Inflammatory macrophage treated with lipopolysaccharide for 1 hour (primary cell): ENCODE measurements around the gene HOXB6.

Experiments
- DNase-seq, 2 donors: peaks; one replicate each; pipeline ENCODE4 v3.0.0-alpha.2; 2020 to 2022

HOXB6 gene

DNA sequence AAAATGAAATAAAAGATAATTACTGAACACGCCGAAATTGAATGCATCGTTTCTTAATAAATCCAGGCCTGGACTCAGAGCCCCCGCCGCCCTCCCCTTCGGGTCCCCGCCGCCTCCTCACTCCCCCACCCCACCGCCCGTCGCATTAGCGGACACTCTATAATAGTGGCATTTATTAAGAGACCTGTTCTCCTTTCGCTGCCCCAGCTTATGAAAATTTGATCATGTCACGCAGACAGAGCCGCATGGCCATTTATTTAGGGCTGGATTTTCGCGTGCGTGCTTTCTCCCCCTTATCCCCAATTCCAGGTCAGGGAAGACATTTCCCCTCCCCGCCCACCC lies 53.6 kb downstream of the HOXB6 start:
- no peak for DNase-seq

DNA sequence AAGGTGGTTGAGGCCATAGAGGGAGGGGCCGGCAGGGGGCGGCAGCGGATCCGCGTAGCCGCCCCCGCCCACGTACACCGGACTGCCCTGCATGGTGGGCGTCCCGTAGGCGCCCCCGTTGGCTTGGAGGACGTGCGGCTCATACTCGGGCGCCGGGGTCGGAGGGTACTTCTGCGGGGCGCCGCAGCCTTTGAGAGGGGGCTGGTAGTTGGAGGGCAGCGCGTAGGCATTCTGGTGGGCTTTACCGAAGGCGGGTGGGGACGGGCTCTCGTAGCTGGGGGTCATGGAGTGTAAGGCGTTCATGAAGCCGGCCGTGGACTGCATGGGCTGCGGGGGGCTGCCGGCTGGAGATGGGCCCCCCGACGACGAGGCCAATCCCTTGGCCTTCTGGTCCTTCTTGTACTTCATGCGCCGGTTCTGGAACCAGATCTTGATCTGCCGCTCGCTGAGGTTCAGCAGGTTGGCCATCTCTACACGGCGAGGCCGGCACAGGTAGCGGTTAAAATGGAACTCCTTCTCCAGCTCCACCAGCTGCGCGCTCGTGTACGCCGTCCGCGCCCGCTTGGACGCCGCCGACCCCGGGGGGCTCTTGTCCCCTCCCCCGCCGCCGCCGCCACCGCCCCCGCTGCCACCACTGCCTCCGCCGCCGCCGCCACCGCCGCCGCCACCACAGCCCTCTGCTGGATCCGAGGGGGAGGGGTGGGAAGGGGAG lies 54.1 kb downstream of the HOXB6 start:
- no peak for DNase-seq

GRCh38 chr17:48549914-48550501 lies 54.8 kb downstream of the HOXB6 start:
- no peak for DNase-seq

DNA sequence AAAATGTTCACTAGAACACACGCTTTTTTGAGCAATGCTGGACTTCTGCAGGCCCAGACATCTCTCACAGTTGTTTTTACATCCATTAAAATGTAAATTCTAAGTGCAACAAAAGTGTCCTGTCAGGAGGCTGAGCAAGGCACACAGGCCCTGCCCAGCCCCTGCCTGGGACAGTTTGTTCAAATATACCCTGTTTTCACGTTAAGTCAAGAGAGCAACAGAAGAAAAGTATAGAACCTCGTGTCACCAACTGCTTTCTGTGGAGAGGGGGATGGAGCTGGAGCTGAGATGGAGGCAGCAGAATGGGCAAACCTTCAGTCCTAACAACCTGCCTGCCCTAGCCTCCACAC lies 55.5 kb downstream of the HOXB6 start:
- no peak for DNase-seq

- no peak for DNase-seq
Observed at GRCh38 chr17:48548523-48549280, 56.1 kb downstream of the HOXB6 start.

DNA sequence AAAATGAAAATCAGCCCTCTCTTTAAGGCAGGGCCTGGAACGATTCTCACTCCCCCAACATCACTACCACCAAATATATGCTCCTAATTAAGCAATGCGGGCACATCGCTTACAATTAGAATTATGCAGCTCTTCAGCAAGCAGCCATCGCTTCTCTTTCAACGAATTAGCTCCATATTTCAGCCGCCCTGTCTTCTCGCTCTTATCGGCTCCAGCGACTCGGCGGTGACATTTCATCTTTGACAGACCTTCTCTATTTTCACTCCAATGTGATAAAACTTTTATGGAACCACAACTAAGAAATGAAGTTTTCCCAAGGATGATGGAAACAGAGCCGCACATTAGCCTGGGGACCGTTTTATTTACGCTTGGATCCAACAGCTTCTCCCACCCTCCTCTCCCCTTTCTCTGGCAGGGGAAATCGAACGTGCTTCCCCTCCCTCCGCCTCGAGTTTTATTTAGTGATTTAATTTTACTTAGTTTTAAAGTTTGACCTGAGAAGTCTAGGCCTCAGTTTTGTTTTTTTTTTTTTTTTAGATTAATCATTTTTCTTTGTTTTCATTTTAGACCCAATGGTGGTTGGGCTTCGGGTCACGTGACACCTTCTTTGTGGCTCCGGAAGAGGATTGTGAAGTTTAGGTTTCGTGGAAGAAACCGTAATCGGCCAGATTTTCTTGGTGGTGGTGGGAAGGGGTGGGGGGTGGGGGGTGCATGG lies 56.8 kb downstream of the HOXB6 start:
- peak in 1 of 2 donors; percentile 13 for DNase-seq

DNA sequence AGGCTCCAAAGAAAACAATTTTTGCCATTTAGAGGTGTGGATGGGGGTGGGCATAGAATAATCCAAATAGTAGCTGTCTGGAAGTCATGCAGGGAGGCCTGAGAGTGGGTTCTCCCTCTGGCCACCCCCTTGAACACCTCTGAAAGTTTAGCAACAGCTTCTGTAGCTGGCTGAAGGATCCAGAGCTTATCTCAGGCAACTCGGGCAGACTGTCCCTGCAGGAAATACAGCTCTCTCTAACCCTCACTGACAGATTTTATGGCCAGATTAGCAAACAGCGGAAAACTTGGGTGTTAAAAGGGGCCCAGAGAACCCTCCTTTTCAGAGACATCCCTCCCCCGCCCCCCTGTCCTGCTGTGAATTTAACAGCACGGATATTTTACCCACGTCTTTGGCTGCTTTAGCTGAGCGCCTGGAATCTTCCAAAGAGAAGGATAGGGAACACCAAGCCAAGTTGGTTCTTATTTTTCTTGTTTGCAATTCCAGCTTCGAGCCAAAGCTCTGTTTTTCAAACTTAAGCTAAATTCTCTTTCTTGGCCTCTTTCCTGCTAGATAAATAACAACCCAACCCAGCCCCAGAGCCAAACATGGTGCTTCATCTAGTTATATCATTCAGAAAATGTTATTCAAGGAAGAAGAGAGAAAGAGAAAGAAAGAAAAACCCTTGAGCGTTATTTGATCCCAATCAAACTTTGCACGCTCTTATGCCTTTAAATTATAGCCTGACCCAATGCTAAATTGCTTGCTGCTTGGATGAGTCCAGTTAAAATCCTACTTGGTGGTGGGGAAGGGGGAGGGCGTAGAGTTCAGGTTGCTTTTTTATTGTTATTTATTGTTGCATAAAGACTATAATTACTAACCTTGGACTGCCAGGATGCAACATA lies 57.6 kb downstream of the HOXB6 start:
- DNase-seq = no peak

DNA sequence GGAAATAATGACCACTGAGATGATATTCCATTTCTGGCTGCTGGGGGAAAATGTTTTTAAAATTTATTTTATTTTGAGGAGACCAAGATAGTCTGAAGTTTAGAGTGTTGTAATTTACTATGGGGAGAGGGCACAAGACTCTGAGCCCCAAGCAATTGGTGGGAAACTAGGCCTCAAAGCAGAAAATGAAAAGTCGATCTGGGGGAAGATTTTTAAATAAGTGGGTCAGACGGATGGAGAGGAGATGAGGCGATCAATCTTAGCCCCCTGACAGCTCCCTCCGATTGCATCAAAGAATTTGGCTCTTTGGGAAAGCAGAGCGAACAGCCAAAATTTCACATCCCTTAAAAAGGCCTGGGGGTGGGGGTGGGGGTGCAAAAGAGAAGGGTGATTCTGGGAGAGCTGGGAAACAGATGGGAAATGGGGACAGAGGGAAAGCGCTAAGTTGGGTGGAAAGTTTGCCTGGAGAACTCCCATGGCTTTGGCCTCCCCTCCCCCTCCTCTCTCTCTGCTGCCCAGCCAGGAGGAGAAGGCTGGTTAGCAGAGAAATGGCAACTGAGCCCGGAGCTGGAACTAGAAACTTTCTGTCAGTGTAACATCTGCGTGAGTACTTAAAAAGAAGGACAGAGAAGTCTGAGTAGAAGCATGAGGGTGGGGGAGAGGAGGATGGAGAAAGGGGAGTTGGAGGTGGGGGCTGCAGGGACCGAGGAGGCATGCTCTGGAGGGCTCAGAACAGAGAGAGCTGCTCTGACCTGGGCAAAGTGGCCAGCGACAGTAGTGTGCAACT lies 58.5 kb downstream of the HOXB6 start:
- no peak for DNase-seq
